Fibroblast of skin of left quadriceps (primary cell): ENCODE results near the gene IDH3B.

ENCODE experiments used
- DNase-seq, 2 experiments: peaks; one replicate each; pipeline ENCODE4 v3.0.0-alpha.2; 2013; ENCODE audit warnings: low read depth in 2 of 2

Gene IDH3B

DNA sequence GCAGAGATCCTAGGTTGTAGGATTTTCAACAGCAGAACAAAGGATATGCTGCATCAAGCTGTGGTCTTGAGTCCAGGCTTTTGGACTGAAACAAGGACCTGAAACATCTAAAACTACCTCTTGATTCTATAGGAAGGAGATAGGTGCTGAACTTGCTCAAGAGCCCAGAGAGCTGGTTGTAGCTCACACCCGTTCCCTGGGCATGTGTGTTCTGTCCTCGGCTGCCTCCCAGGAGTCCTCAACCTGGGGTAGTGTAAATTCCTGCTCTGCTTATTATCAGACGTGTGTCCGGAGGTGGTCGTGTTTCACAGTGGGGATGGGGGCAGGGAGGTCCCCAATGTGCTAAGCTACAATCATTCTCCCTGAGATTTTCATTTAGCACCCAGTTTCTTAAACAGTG is 6.8 kb downstream of the IDH3B start:
- DNase-seq, result no peak

DNA sequence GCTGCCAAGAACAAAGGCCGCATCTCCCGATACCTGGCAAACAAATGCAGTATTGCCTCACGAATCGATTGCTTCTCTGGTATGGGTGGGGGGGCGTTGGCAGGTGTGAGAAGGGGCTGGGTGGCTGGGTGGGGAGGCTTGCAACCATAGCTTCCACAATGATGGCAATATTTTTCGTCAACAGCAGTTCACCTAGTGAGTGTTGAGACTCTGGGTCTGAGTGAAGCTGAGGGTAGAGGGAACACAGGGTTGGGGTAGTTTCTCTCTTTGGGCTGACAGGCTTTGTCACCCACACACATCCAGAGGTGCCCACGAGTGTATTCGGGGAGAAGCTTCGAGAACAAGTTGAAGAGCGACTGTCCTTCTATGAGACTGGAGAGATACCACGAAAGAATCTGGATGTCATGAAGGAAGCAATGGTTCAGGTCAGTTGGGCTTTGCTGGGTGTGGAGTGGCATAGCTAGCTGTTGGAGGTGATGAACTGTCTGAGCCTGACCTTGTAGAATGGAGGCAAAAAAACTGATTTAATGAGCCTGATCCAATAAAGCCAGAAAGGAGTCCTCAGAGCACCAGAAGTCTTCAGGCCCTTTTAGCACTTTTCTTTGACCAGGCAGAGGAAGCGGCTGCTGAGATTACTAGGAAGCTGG is 7.4 kb downstream of the IDH3B start:
- DNase-seq, result no peak

DNA sequence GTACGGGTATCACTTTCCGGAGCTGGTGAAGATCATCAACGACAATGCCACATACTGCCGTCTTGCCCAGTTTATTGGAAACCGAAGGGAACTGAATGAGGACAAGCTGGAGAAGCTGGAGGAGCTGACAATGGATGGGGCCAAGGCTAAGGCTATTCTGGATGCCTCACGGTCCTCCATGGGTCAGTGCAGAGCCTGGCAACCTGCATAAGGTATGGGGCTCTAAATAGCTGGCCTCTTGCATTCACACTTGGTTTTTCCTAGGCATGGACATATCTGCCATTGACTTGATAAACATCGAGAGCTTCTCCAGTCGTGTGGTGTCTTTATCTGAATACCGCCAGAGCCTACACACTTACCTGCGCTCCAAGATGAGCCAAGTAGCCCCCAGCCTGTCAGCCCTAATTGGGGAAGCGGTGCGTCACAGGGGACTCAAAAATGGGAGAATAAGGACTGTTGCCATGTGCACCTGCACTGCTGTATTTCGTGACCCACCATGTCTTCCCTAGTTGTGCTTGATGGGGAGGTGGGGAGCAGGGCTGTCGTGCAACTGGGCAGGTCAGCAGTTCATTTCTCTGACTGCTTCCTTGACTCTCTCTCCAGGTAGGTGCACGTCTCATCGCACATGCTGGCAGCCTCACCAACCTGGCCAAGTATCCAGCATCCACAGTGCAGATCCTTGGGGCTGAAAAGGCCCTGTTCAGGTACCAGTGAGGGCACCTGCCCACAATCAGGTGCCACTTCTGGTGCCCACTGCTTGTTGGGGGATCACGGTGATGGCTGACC is 8.5 kb downstream of the IDH3B start:
- no peak for DNase-seq

DNA sequence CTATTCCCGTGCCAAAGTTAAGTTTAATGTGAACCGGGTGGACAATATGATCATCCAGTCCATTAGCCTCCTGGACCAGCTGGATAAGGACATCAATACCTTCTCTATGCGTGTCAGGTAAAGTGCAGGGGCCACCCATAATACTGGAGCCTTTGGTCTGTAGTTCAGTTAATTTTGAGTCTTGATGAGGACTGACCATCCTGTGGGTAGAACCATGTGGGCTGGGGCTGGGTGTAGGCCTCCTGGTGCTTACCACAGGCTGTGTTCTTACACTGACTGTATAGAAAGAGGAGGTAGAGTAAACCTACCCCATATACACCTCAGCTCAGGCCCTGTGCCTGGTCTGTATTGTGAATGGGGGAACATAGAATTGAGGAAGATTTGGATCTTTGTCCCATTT is 9.2 kb downstream of the IDH3B start:
- DNase-seq, result no peak

DNA sequence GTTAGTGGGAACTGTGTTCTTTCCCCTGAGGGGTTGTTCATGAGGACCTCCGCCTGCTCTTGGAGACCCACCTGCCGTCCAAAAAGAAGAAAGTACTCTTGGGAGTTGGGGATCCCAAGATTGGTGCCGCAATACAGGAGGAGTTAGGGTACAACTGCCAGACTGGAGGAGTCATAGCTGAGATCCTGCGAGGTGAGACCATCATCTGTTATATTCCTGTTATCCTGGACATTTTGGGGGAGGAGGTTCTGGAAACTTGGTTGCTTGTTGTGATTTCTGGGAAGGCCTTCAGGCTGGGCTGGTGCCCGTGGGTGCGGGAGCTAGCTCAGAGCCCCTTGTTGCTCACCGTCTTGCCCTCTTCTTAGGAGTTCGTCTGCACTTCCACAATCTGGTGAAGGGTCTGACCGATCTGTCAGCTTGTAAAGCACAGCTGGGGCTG is 9.6 kb downstream of the IDH3B start:
- no peak for DNase-seq

DNA sequence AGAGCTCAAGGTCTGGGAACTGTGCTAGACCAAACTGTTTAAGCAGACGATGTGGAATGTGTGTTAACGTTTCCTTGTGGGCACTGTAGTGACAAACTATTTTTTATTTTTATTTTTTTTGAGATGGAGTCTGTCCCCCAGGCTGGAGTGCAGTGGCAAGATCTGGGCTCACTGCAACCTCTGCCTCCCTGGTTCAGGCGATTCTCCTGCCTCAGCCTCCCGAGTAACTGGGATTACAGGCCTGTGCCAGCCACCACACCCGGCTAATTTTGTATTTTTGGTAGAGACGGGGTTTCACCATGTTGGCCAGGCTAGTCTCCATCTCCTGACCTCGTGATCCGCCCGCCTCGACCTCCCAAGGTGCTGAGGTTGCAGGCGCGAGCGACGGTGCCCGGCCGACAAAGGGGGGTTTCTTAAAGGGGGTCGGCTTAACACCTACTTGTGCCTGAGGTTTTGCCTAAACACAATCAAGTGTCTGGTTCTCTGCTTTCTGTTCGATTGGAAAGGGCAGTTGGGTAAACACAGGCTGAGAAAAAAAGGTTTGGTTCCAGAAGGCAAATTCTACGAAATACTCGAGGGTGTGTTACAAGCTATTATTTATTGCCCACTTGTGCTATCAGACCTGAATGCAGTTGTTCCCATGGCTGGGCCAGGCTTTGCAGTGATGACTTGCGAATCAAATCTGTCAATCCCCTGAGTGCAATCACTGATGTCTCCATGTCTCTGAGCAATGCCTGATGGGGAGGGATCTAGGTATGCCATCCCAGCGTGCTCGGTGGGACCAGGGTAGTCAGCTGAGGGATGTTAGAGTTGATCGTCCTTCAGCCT is 10.2 kb downstream of the IDH3B start:
- DNase-seq, result no peak

DNA sequence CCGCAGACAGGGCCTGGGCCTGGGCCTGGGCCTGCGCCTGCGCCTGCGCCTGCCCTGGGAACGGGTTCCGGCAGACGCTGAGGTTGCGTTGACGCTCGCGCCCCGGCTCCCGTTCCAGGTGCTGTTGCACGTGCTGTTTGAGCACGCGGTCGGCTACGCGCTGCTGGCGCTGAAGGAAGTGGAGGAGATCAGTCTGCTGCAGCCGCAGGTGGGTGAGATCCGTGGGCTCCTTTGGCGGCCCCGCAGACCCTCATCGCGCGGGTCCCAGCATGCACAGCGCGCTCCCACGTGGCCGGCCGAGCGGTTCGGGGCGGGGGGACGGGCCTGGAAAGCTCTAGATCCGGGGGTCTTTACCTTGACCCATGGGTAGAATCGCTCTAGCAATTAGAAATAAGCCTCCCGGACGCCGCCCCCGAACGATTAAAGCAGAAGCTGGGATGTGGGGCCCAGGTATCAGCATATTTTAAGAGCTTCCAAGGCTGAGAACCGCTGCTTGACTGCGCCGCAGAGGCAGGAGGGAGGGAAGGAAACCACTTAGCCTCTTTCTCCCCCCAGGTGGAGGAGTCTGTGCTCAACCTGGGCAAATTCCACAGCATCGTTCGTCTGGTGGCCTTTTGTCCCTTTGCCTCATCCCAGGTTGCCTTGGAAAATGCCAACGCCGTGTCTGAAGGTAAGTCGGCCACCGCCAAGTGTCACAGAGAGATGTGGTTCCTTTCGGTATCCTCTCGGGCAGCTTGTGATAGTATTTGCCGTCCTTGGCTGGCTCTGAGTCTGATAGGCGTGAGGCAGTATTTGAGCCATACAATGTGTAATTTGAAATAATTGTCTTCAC is 11.1 kb downstream of the IDH3B start:
- no peak for DNase-seq

DNA sequence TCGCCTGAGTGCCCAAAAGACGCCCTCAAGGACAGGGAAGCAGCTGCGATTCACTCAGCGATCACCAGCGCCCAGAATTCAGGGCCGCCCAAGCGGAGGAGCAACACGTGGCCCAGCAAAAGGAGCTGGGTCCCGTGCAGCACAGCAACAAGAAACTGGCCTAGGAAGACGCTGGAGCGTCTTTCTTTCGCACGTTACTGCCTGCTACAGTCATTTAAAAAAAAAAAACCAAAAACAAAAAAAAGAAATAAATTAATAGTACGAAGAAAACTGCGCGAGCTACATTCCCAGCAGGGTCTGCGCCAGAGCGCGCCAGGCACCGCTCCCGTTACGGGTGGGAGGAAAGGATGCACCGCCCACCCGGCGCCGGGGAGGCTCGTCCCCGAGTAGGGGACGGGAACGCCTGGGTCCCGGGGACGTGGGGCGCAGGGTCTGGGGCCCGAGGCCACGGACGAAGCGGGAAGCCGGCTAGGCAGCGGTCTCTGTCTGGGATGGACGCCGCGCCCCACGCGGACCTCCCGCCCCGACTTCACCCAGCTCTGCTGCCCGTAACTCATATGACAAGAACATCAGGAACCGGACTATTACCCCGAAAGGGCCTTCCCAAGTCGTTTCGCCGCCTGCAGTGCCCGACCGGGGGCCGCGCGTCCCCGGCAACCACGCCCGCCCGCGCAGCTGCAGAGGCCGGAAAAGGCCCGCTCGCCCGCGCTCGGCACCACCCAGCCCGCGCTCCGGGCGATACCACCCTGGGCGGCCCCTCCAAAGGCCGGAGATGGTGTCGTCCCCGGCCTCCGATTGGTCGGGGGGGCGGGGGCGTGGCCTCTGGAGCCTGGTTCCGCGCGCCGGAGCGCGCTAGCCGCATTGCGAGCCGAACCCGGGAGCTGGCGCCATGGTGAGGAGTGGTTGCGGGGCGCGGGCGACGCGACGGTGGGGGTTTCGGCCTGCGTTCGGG is 12.0 kb downstream of the IDH3B start, which contains the start of gene NOP56:
TSS of gene NOP56 (plus strand) at position 861 of the 952 bp plus-strand sequence. CDS start at position 890, 29 bp downstream.
- peak; percentile 82 to 84 for DNase-seq

DNA sequence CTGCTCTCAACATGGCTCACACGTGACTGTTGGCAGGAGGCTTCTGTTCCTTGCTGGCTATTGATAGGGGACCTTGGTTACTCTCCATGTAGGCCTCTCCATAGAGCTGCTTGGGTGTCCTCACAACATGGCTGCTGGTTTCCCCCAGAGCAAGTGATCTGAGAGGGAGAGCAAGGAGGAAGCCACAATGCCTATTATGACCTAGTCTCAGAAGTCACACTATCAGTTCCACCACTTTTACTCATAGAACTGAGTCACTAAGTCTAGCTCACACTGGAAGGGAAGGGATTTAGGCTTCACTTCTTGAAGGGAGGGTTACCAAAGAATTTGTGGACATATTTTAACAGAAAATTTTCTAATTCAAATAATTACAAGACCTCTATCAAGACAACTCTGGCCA is 20.3 kb downstream of the IDH3B start:
- no peak for DNase-seq

DNA sequence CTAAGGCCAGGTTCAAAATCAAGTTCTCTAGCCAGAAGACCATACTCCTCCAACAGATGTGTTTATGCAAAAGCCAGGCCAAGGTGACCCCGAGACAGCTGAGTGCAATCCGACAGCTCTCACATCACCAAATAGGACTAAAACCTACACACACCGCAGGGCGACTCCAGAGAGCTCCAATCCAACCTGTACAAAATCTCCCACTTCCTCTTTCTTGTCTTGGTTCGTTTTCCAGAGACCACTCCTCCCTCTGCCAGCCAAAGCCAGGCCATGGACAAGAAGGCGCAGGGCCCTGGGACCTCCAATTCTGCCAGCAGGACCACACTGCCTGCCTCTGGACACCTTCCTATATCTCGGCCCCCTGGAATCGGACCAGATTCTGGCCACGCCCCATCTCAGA is 23.1 kb downstream of the IDH3B start:
- no peak for DNase-seq

DNA sequence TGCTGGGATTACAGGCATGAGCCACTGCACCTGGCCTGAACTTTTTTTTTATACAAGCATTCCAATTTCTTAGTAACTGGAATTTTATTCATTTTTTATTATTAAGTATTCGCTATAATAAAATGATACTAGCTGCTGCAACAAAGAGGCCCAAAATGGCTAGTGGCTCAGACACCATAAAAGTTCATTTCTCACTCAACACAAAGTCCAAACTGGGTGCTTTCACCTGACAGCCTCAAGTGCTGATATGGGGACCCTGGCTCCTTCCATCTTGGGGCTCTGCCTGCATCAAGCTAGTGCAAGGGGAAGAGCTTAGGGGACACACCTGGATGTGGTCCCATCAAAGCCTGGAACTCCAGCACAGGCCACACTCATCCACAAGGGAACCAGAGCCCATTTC is 23.8 kb downstream of the IDH3B start:
- DNase-seq, result no peak

DNA sequence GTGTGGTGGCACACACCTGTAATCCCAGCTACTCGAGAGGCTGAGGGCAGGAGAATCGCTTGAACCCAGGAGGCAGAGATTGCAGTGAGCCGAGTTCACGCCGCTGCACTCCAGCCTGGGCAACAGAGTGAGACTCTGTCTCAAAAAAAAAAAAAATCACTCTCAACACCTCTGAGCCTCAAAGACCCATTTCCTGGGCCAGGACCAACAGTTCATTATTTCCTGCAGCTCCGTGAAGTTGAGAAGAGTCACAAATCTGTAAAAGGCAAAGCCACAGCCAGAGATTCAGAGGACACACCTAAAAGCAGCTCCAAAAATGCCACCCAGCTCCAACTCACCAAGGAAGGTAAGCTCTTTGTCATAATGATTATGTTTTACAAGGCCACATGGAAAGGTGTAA is 26.8 kb downstream of the IDH3B start:
- no peak for DNase-seq

DNA sequence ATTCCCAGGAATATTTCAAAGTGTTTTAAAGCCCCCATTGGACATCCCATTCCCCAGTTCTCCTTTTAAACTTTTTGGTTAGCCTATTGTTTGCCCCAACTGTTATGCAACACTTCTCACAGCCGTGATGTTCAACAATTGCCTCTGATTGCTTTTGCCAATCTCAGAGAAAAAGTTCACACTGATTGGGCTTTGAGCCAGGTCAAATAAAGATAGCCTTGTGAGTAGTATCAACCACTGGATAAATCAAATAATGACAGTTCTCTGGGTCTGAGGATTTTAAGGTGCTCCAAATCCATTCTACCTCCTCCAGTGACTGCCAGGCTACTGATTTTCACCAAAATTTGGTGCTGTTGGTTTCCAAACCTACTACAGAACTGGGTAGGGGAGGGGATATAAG is 30.6 kb downstream of the IDH3B start:
- DNase-seq, result no peak

DNA sequence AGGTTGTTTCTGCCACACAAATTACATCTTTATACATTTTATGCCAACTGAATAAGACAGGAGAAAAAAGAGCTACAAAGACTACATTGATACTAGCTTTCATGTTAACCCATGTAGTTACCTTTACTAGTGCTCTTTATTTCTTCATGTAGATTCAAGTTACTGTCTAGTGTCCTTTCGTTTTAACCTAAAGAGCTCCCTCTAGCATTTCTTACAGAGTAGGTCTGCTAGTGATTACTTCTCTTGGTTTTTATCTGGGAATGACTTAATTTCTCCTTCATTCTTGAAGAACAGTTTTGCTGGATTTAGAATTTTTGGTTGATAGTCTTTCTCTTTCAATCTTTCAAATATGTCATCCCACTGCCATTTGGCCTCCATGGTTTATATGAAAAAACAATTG is 32.8 kb downstream of the IDH3B start:
- DNase-seq, result no peak

DNA sequence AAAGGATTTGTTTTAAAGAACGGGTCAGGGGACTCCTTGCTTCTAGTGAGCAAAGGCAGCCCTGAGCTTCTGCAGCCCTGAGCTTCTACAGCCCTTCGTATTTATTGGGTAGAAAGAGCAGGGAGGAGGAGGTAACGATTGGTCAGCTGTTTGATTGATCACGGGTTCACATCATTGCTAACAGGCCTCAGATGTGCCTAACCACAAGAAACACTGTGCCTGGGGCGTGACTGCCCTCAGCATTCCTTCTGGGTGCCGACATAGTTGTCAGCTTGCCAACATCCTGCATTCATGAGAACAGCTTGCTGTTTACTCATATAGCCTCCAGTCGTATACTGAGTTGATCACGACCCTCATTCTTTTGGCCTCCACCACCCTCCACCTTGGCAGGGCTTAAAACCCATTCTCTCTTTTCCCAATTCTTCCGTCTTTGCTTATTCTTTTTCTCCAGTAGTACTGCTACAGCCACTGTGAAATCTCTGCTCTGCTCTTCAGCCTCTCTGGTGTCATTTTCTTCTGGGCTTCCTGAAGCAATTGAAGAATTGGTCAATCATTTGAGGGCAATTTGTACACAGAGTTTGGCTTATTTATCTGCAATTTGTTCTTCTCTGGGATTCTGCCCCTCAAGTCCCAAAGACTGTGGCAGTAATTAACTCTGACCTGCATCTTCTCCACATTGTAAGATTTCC is 37.0 kb downstream of the IDH3B start:
- peak; percentile 7 to 9 for DNase-seq

DNA sequence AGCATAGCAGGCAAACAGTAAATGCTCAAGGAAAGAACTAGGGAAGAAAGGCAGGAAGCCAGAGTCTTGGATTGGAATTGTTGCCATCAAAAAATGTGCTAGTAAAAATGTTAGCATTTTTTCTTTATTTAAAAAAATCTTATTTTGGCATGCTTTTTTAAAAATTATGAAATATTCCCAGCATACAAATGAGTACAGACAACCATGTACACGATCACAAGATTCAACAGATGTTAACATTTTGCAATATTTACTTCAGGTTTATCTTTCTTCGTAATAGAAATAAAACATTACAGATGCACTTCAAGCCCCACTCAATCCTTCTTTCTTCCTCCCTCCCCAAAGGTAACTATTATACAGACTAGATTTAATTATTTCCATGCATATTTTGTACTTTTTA is 39.0 kb downstream of the IDH3B start:
- DNase-seq, result no peak

DNA sequence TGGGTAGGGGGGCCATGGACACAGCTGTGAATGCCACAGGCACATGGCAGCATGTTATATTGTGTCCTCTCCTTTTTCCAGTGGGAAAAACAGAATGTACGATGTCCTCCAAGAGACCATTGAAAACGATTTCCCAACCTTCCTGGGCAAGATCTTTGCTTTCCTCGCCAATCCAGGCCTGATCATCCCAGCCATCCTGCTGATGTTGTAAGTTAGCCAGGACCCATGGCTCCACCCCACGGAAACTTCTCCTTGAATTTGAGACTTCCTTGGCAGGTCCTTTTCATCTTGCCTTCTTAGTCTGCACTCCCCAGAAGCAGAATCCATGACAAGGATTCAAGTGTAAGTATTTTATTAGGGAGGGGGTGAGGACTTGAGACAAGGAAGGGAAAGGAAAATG is 39.8 kb downstream of the IDH3B start:
- no peak for DNase-seq

DNA sequence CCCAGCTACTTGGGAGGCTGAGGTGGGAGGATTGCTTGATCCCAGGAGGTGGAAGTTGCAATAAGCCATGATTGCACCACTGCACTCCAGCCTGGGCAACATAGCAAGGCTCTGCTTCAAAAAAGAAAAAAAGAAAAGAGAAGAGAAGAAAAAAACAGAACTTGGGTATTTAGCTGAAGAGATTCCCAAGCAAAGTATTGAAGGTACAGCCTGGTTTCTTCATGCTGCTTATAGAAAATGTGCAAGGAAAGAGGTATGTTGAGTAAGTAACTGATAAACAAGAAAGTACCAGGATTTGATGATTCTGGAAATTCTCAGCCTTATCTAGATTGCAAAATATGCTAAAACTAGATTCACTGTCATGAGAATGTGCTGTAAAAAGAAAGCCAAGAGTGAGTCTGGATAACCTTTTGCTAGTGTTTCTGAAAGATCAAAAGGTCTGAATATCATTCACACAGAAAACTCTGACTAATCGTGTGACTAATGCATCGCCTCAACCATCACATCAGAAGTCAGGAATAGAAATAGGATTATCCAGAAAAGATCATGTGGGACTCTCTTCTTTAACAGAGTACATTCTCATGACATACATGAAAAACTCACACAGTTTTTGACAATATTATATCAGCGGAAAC is 43.9 kb downstream of the IDH3B start:
- DNase-seq, result no peak

DNA sequence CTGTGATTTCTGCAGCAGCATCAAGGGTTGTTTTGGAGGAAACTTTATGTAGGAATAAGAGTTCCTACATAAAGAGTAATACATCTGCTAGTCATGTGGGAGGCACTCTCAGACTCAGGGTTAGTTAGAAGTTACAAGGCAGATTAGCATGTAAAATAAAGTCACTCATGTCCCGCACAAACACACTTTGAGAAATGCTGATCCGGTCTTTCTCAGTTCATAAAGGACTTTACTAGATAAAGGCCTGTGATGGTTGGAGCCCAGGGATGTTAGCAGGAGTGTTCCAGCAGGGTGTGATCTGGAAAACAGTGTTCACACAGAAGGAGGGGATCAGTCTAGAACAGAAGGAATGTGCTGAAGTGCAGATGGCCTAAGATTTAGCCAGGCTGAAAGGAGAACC is 44.7 kb downstream of the IDH3B start:
- DNase-seq, result no peak
